MCF 10A (cell line): ENCODE data around the gene ZACN. TPM values are rescaled to one million over a fixed set of nuclear protein-coding genes. Genes with fewer than 3 reads are reported as not detected.

Experiments
- BruUV-seq: library from RNA; stranded (reverse); fragments of 400-500 nt; replicated peaks from 2 replicates; lab custom pipeline; 2021; lab: Mats Ljungman, UMichigan
- CTCF ChIA-PET: fragments of 300-600 bp; sonication (Branson Sonifier 250); formaldehyde crosslinking; extraction: SDS; loops from one replicate; lab custom pipeline; 2021; ENCODE audit warnings: antibody characterized with exemption, inconsistent platforms; lab: Yijun Ruan, JAX
- POLR2A ChIA-PET: fragments of 300-600, 350-650 bp; sonication (Branson Sonifier 250); formaldehyde crosslinking; extraction: SDS; loops from one replicate; lab custom pipeline; 2020; ENCODE audit warnings: antibody characterized with exemption, inconsistent platforms; lab: Yijun Ruan, JAX
- DNase-seq: peaks from one replicate; pipeline ENCODE4 v3.0.0-alpha.2; 2018; ENCODE audit not compliant: unreplicated experiment
- H3K27ac Mint-ChIP-seq: one replicate; pipeline ENCODE4 v1.8.0; 2022; ENCODE audit warnings: mild to moderate bottlenecking, low read depth, mixed read lengths; ENCODE audit not compliant: unreplicated experiment
- H3K27me3 Mint-ChIP-seq: one replicate; pipeline ENCODE4 v1.8.0; 2022; ENCODE audit warnings: mixed read lengths; ENCODE audit not compliant: insufficient read depth, unreplicated experiment
- H3K36me3 Mint-ChIP-seq: one replicate; pipeline ENCODE4 v1.8.0; 2022; ENCODE audit warnings: mild to moderate bottlenecking, moderate library complexity, mixed read lengths; ENCODE audit not compliant: insufficient read depth, unreplicated experiment
- H3K4me1 Mint-ChIP-seq: one replicate; pipeline ENCODE4 v1.8.0; 2022; ENCODE audit warnings: mixed read lengths; ENCODE audit not compliant: insufficient read depth, unreplicated experiment
- H3K4me3 Mint-ChIP-seq: one replicate; pipeline ENCODE4 v1.8.0; 2022; ENCODE audit warnings: mild to moderate bottlenecking, moderate library complexity, mixed read lengths; ENCODE audit not compliant: unreplicated experiment
- H3K9me3 Mint-ChIP-seq: one replicate; pipeline ENCODE4 v1.8.0; 2022; ENCODE audit warnings: mixed read lengths; ENCODE audit not compliant: unreplicated experiment
- CTCF ChIP-seq: fragments of 200-600 bp; IDR thresholded peaks from one replicate; pipeline ENCODE4 v1.8.0; 2022; ENCODE audit warnings: antibody characterized with exemption, mild to moderate bottlenecking; ENCODE audit not compliant: unreplicated experiment
- intact Hi-C: fragments of 100-400 bp; cut with micrococcal nuclease; formaldehyde crosslinking; loops from 2 replicates; pipeline ENCODE4 v1.14.1; 2022
- total RNA-seq: library from RNA; stranded (reverse); gene quantifications from 2 replicates; pipeline ENCODE4 v1.2.3, GENCODE V29; 2022

ZACN gene
- total RNA-seq, 1 experiment from 2014 or later: not detected

DNA sequence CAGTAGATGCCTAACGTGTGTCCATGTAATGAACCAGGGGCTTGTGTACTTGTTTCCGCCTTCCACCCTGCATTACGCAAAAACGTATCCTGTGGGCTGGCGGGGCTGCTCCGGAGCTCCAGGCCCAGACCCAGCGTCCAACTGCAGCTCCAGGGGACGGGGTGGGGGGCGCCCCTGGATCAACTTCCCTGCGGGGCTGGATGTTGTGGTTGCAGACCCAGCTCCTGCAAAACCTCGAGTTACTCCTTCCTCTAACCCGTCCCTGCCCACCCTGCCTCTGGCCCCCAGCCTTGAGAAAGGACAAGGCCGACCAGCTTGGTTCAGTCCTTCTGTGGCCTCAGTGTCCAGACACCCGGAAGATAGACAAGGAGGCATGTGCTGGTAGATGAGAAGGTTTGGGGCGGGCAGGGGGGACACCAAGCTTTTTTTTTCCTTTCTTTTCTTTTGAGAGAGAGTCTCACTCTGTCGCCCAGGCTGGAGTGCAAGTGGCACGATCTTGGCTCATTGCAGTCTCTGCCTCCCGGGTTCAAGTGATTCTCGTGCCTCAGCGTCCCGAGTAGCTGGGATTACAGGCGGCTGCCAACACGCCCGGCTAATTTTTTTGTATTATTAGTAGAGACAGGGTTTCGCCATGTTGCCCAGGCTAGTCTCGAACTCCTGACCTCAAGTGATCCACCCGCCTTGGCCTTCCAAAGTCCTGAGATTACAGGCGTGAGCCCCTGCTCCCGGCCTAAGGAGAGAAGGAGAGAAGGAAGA is 25.3 kb downstream of the ZACN start:
- H3K4me1 Mint-ChIP-seq: peaks cover 5% of the 10 kb centered on the region
- CTCF ChIA-PET: interaction anchor here (0.6 to 3.0 kb wide), 6 partner anchors 90 to 226 kb away, joined by 3 to 13 read pairs (median 4); no protein-coding TSS in a partner anchor
- POLR2A ChIA-PET: interaction anchor here (0.6 to 3.1 kb wide), 9 partner anchors 11 to 467 kb away, joined by 3 to 21 read pairs (median 4); partner anchors contain the start of genes EVPL, SRP68 and UBALD2
- no peaks in the 10 kb centered on the region for H3K27me3 Mint-ChIP-seq
- peak overlapping the region; percentile 98 for H3K27ac Mint-ChIP-seq
- intact Hi-C loops: no loop called here
- BruUV-seq: TSS peak; percentile 94
- H3K36me3 Mint-ChIP-seq: peaks cover 17% of the 10 kb centered on the region
- no peak for TF ChIP-seq CTCF
- peak overlapping the region; percentile 95 for H3K4me3 Mint-ChIP-seq
- no peak for DNase-seq
- no peaks in the 10 kb centered on the region for H3K9me3 Mint-ChIP-seq

DNA sequence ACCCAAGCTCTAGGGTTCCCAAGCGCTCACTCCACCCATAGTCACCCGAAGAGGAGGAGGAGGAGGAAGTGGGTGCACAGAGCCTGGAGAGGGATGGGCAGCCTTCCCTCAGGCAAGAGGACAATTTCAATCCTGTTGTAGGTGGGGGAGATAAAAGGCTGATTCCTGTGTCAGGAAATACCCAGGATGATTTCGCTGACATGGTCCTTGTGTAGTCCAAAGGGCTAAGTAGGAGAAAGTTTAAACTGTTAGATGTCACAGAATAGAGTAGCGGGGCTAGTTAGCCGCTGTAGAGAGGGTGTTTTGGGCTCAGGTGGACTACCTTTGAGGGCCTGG is 25.9 kb downstream of the ZACN start:
- no peaks in the 10 kb centered on the region for H3K27me3 Mint-ChIP-seq
- POLR2A ChIA-PET: interaction anchor here (0.6 to 3.1 kb wide), 3 partner anchors 22 to 161 kb away, joined by 3 to 21 read pairs (median 9); partner anchors contain the start of gene UBALD2
- H3K36me3 Mint-ChIP-seq: peaks cover 12% of the 10 kb centered on the region
- intact Hi-C loops: no loop called here
- peaks cover 5% of the 10 kb centered on the region for H3K4me1 Mint-ChIP-seq
- no peak for TF ChIP-seq CTCF
- DNase-seq: no peak
- no peaks in the 10 kb centered on the region for H3K9me3 Mint-ChIP-seq
- no TSS peak for BruUV-seq
- CTCF ChIA-PET: interaction anchor here (0.6 to 3.0 kb wide), 2 partner anchors 174 to 182 kb away, joined by 4 to 13 read pairs; no protein-coding TSS in a partner anchor
- no peak overlapping the region for H3K4me3 Mint-ChIP-seq
- no peak overlapping the region for H3K27ac Mint-ChIP-seq

DNA sequence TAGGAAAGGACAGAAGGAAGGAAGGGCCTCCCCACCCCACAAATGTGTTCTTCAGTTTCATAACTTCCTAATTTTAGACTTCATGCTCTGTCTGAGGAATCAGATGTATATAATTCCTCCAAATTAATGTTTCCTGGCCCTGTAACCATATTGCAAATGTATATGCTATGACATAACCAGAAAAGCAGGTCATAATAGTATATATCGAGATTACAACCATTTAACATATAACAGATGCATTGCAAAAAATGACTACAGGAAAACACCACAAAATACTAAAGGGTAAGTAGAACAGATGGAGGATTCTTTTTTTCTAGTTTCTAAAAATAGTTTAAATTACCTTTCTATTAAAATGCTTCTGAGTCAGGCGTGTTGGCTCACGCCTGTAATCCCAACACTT is 27.7 kb downstream of the ZACN start:
- Mint-ChIP-seq H3K36me3 (peaks cover under 1% of the 10 kb centered on the region), H3K4me1 (peaks cover 5% of the 10 kb centered on the region), H3K27ac (no peak overlapping the region), H3K27me3 (no peaks in the 10 kb centered on the region), H3K4me3 (no peak overlapping the region), H3K9me3 (no peaks in the 10 kb centered on the region)
- ChIA-PET POLR2A (no interaction called here), CTCF (interaction anchor here (0.7 to 1.0 kb wide), 3 partner anchors 93 to 342 kb away, joined by 3 to 5 read pairs (median 4); no protein-coding TSS in a partner anchor)
- no peak for TF ChIP-seq CTCF
- intact Hi-C loops: no loop called here
- DNase-seq: no peak
- BruUV-seq: no TSS peak

GRCh38 chr17:76107509-76107908 is 28.5 kb downstream of the ZACN start:
- no peaks in the 10 kb centered on the region for H3K27me3 Mint-ChIP-seq
- no TSS peak for BruUV-seq
- peak; percentile 32 for TF ChIP-seq CTCF
- H3K4me3 Mint-ChIP-seq: no peak overlapping the region
- H3K4me1 Mint-ChIP-seq: peaks cover 5% of the 10 kb centered on the region
- H3K9me3 Mint-ChIP-seq: no peaks in the 10 kb centered on the region
- DNase-seq: peak; percentile 34
- ChIA-PET CTCF (no interaction called here), POLR2A (no interaction called here)
- no peak overlapping the region for H3K27ac Mint-ChIP-seq
- H3K36me3 Mint-ChIP-seq: no peaks in the 10 kb centered on the region
- intact Hi-C loops: no loop called here
